ENCODE measurements around the gene TET3.
A peak's percentile ranks its signal among the peaks of the same experiment; 100 is the strongest.

Gene TET3

DNA sequence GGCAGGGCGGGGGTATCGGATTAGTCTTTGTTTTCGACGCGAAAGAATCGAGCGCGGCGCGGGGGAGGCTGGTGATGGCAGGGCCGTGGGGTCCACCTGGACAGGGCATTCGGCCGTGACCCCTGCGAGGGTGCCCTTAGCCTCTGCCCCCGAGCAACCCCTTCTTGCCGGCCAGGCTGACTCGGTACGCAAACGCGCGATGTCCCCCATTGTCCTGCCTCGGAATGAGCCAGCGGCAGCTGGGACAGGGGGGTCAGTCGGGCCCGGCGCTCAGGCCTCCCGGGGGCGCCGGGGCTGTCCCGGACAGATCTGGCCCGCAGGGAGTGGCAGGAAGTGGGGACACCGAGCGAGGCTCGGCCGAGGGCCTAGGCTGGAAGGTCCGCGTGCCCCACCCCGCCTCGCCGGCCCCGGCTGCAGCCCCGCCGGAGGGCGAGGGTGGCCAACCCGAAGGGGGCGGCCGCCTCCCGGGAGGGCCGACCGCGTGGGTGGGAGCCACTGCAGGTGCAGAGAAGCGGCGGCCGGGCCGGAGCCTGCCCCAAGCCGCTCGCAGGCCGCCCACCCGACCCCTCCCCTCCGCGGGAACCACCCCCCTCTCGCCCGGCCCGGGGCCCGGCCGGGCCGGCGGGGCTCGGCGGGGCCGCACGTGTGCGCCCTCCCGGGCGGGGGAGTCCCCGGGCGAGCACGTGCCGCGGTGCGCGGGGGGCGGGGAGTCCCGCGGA is at the start of gene TET3:
TSS of gene TET3 (plus strand) at position 708 of the 719 bp plus-strand sequence. CDS start 1,494 bp downstream, outside the sequence.
- TF ChIP-seq, protein P1, sequence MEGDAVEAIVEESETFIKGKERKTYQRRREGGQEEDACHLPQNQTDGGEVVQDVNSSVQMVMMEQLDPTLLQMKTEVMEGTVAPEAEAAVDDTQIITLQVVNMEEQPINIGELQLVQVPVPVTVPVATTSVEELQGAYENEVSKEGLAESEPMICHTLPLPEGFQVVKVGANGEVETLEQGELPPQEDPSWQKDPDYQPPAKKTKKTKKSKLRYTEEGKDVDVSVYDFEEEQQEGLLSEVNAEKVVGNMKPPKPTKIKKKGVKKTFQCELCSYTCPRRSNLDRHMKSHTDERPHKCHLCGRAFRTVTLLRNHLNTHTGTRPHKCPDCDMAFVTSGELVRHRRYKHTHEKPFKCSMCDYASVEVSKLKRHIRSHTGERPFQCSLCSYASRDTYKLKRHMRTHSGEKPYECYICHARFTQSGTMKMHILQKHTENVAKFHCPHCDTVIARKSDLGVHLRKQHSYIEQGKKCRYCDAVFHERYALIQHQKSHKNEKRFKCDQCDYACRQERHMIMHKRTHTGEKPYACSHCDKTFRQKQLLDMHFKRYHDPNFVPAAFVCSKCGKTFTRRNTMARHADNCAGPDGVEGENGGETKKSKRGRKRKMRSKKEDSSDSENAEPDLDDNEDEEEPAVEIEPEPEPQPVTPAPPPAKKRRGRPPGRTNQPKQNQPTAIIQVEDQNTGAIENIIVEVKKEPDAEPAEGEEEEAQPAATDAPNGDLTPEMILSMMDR (IDR thresholded peaks at IDR 0.05), result no peak
- Histone ChIP-seq H3K4me1 (peaks cover 0 to 65% (median 49%) of the 10 kb centered on the region in 4 donors), H3K9me3 (no peaks in the 10 kb centered on the region), H3K27ac (peak within 1 kb of the TSS; percentile 43 to 46), H3K4me3 (peak within 1 kb of the TSS; percentile 61 to 66), H3K27me3 (no peaks in the 10 kb centered on the region), H3K36me3 (no peaks in the 10 kb centered on the region)
- DNase-seq, result peak in 1 of 2 donors; percentile 78
- intact Hi-C loops (cut with DNase I; ENCODE audit: low total_unique reads), result loop anchor here (5.0 kb wide), 1 partner anchor 52 kb away; no protein-coding TSS in a partner anchor

- Histone ChIP-seq H3K4me1 (peaks cover 0 to 51% (median 12%) of the 10 kb centered on the region in 4 donors), H3K9me3 (no peaks in the 10 kb centered on the region), H3K36me3 (peaks cover 0 to 13% (median 8%) of the 10 kb centered on the region in 3 donors), H3K27me3 (no peaks in the 10 kb centered on the region), H3K27ac (no peak overlapping the region), H3K4me3 (no peak overlapping the region)
- intact Hi-C loops (cut with DNase I; ENCODE audit: low total_unique reads), result no loop called here
- DNase-seq, result no peak
- TF ChIP-seq, protein P1 (IDR thresholded peaks at IDR 0.05), result no peak
Measured at GRCh38 chr2:73935641-73936040, 49.1 kb upstream of the TET3 start.

GRCh38 chr2:73937103-73937885 is 47.4 kb upstream of the TET3 start:
- no peak for DNase-seq
- Histone ChIP-seq H3K4me3 (no peak overlapping the region), H3K27me3 (no peaks in the 10 kb centered on the region), H3K36me3 (peaks cover 0 to 13% (median 8%) of the 10 kb centered on the region in 3 donors), H3K27ac (no peak overlapping the region), H3K9me3 (no peaks in the 10 kb centered on the region), H3K4me1 (peaks cover 0 to 39% (median 14%) of the 10 kb centered on the region in 4 donors)
- TF ChIP-seq, protein P1 (IDR thresholded peaks at IDR 0.05), result no peak
- intact Hi-C loops (cut with DNase I; ENCODE audit: low total_unique reads), result no loop called here

- TF ChIP-seq, protein P1 (IDR thresholded peaks at IDR 0.05), result no peak
- peaks cover 0 to 10% (median 5%) of the 10 kb centered on the region in 3 donors for H3K36me3 ChIP-seq
- no peaks in the 10 kb centered on the region for H3K27me3 ChIP-seq
- H3K9me3 ChIP-seq, result no peaks in the 10 kb centered on the region
- H3K4me3 ChIP-seq, result no peak overlapping the region
- intact Hi-C loops (cut with DNase I; ENCODE audit: low total_unique reads), result no loop called here
- H3K27ac ChIP-seq, result no peak overlapping the region
- no peak for DNase-seq
- peaks cover 0 to 36% (median 14%) of the 10 kb centered on the region in 4 donors for H3K4me1 ChIP-seq
Measured at GRCh38 chr2:73937899-73938298, 46.8 kb upstream of the TET3 start.

GRCh38 chr2:73938718-73939352 is 45.9 kb upstream of the TET3 start:
- Histone ChIP-seq H3K27ac (no peak overlapping the region), H3K9me3 (no peaks in the 10 kb centered on the region), H3K27me3 (no peaks in the 10 kb centered on the region), H3K4me3 (no peak overlapping the region), H3K4me1 (peaks cover 0 to 36% (median 14%) of the 10 kb centered on the region in 4 donors), H3K36me3 (peaks cover 0 to 12% (median 10%) of the 10 kb centered on the region in 3 donors)
- TF ChIP-seq, protein P1 (IDR thresholded peaks at IDR 0.05), result no peak
- no peak for DNase-seq
- intact Hi-C loops (cut with DNase I; ENCODE audit: low total_unique reads), result no loop called here
